DMS 273 (cell line): ENCODE measurements around the gene SEC14L5.

ENCODE experiments used
- DNase-seq: peaks from one replicate; lab custom pipeline; 2025; ENCODE audit not compliant: unreplicated experiment; lab: John Stamatoyannopoulos, UW

Gene SEC14L5

GRCh38 chr16:4957720-4958509, at the start of gene SEC14L5:
Gene SEC14L5, plus strand, starts transcription at chr16:4958330. Its CDS starts 994 bp downstream, at chr16:4959324.
- DNase-seq = peak; percentile 99

GRCh38 chr16:4908854-4909401, 49.2 kb upstream of the SEC14L5 start:
- DNase-seq = no peak

- no peak for DNase-seq
These were observed 48.3 kb upstream of the SEC14L5 start for GRCh38 chr16:4909825-4910224.

- DNase-seq = no peak
These were observed 47.3 kb upstream of the SEC14L5 start for GRCh38 chr16:4910828-4911227.

- DNase-seq = no peak
These were observed 46.2 kb upstream of the SEC14L5 start for GRCh38 chr16:4911970-4912386.

GRCh38 chr16:4913130-4913773, 44.9 kb upstream of the SEC14L5 start:
- DNase-seq = no peak

GRCh38 chr16:4913774-4914525, 44.2 kb upstream of the SEC14L5 start:
- DNase-seq = no peak

- DNase-seq = no peak
These were observed 43.5 kb upstream of the SEC14L5 start for GRCh38 chr16:4914528-4915225.

- DNase-seq = no peak
These were observed 42.8 kb upstream of the SEC14L5 start for GRCh38 chr16:4915226-4915761.

GRCh38 chr16:4917117-4917516, 41.0 kb upstream of the SEC14L5 start:
- DNase-seq = no peak

GRCh38 chr16:4918781-4919251, 39.3 kb upstream of the SEC14L5 start:
- DNase-seq = no peak

- no peak for DNase-seq
These were observed 37.3 kb upstream of the SEC14L5 start for GRCh38 chr16:4920826-4921225.

- DNase-seq = peak; percentile 86
These were observed 35.3 kb upstream of the SEC14L5 start for GRCh38 chr16:4922721-4923342.

- no peak for DNase-seq
These were observed 34.3 kb upstream of the SEC14L5 start for GRCh38 chr16:4923853-4924252.

GRCh38 chr16:4924593-4925292, 33.4 kb upstream of the SEC14L5 start:
- no peak for DNase-seq

GRCh38 chr16:4925293-4925607, 32.9 kb upstream of the SEC14L5 start:
- no peak for DNase-seq

GRCh38 chr16:4925791-4926190, 32.3 kb upstream of the SEC14L5 start:
- DNase-seq = no peak

- no peak for DNase-seq
These were observed 31.2 kb upstream of the SEC14L5 start for GRCh38 chr16:4926928-4927327.

GRCh38 chr16:4927661-4928060, 30.5 kb upstream of the SEC14L5 start:
- DNase-seq = no peak

GRCh38 chr16:4928227-4928626, 29.9 kb upstream of the SEC14L5 start:
- DNase-seq = no peak
